ENCODE measurements around the gene ANKRD44.

DNA sequence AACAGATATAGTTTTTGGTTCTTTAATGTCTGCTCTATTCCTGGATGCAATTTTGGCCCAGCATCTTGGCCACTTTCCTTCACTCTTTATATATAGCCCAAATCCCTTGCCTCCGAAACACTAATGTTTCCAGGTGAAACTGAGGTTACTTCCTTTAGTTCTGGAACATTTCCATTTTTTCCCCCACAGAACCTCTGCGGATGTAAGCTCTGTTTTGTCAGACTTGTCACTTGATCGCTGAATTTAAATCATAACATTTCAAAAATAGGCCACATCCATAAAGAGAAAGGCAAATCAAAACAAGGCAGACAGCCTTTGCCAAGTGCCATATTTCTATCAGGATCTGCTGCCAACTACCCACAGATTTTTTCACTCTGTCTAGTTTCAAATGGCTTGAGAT lies 115.1 kb downstream of the ANKRD44 start:
- TF ChIP-seq POLR2AphosphoS5 (IDR thresholded peaks at IDR 0.05; ENCODE audit: low read depth, low read length) (no peak), SIN3A (IDR thresholded peaks at IDR 0.05; ENCODE audit: borderline replicate concordance, insufficient read depth, low read length) (no peak), TAF1 (IDR thresholded peaks at IDR 0.05; ENCODE audit: borderline replicate concordance, insufficient read depth, low read length) (no peak), REST (IDR thresholded peaks at IDR 0.05; ENCODE audit: insufficient read depth in 1 of 2, low read depth in 2 of 2, low read length in 2 of 2) (no peak)

All from PFSK-1 (cell line).